AG08396 (cell line): ENCODE measurements around the gene TSGA10IP.
A peak's percentile ranks its signal among the peaks of the same experiment; 100 is the strongest.

ENCODE experiments used
- DNase-seq: peaks from one replicate; pipeline ENCODE4 v3.0.0; 2012; ENCODE audit warnings: low spot score, mixed read lengths

Gene TSGA10IP

GRCh38 chr11:65976216-65977176 lies 31.2 kb downstream of the TSGA10IP start:
- DNase-seq = no peak

DNA sequence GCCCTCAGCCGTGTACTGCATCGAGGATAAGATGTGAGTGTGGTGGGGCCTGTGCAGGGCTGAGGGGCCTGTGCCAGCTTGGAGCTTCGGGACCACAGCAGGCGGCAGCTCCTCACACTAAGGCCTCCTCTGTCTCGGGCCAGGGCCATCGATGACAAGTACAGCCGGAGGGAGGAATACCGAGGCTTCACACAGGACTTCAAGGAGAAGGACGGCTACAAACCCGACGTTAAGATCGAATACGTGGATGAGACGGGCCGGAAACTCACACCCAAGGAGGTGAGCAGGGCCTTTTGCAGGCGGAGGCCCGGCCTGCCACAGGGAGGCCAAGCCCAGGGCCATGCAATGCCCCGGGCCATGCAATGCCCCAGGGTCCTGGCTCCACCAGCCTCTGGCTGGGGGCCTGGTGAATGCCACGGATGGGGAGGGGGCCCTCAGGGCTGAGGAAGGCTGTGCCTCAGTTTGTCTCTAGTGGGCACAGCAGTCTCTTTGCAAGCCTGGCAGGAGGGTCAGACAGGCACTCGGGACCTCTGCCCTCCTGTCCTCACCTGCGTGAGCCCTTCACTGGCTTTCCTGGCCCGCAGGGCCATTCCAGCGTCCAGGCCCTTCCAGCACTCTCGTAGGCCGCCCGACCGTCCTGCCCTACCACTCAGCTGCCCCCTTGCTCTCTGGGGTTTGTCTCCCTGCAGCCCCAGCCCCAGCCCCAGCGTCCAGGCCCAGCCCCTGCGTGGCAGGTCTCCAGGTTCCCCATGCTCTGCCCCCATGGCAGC lies 32.5 kb downstream of the TSGA10IP start:
- no peak for DNase-seq

DNA sequence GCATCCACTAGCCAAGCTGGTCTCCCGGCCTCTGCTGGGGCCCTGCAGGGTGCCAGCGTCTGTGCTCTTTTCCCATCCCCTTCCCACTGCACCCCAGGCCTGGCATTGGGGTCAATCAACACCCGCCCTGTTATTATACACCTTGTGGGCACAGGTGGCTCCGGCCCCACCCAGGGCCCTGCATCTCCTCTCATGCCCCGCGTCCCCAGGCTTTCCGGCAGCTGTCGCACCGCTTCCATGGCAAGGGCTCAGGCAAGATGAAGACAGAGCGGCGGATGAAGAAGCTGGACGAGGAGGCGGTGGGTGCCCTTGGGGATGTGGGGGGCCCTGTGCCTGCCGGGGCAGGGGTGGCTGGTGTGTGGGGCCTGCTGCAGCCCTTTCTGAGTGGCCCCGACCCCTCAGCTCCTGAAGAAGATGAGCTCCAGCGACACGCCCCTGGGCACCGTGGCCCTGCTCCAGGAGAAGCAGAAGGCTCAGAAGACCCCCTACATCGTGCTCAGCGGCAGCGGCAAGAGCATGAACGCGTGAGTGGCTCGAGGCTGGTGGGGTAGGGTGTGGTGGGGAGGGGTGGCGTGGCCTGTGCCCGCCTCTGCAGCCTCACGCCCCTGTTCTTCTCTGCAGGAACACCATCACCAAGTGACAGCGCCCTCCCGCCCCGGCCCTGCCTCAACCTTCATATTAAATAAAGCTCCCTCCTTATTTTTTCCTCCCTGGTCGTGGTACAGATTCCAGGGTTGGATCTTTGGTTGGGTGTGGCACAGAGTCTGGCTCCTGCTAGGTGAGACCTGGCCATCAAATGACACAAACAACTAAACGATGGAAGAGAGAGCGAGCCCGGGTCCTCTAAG lies 33.3 kb downstream of the TSGA10IP start:
- DNase-seq = no peak

DNA sequence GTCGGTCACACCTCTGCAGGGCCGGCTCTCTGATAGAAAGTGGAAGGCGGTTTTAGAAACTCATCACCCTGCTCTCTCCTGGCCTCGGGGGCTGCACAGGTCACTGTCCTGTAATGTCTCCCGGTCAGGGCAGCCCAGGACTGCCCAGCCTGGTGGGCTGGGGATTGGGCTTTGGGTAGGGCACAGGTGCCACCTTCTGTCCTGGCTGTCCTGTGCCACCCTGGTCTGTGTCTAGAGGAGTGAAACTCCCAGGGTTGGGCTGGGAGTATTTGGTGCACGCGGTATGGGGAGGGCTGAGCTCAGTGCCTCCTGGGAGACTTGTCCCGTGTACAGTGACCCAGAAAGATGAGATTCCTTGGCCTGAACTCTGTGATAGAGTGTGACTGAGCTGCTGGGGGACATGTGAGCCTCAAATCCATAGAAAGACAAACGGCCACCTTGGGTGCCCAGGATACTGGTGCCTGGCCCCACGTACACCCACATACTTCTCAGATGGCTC lies 34.0 kb downstream of the TSGA10IP start:
- no peak for DNase-seq

GRCh38 chr11:65981101-65981740 lies 35.9 kb downstream of the TSGA10IP start:
- no peak for DNase-seq

- no peak for DNase-seq
Measured at GRCh38 chr11:65981972-65982823, 36.9 kb downstream of the TSGA10IP start.

DNA sequence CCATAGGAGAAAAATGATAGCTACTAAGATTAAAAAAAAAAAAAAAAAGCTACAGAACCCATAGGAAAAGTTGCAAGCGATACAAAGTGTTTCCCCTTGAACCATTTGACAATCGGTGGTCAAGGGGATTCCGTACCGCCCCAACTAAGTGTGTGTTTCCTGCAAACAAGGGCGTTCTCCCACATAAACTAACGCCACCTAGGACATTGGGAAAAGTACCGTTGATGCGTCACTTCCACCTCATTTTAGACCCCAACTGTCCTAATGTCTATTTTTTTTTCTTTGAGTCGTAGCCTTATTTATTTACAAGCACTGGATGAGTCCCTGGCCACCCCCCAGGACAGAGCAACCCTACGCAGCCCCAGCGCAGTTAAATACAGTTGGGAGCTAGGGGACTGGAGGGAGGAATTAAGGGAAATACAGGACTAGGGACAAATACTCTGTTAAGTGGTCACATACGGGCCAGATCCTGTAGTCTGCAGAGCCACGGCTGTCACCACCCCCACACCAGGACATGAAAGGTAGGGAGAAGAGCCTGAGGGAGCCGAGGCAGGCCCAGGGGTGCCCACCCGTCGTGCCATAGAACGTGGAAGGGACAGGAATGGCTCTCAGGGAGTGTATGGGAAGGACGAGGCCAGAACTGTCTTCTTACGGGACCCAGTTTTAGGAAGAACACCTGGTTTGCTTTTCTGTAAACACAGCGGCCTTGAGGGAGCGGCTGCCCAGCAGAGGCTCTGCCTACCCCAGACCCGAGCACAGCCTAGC lies 37.7 kb downstream of the TSGA10IP start:
- DNase-seq = no peak

DNA sequence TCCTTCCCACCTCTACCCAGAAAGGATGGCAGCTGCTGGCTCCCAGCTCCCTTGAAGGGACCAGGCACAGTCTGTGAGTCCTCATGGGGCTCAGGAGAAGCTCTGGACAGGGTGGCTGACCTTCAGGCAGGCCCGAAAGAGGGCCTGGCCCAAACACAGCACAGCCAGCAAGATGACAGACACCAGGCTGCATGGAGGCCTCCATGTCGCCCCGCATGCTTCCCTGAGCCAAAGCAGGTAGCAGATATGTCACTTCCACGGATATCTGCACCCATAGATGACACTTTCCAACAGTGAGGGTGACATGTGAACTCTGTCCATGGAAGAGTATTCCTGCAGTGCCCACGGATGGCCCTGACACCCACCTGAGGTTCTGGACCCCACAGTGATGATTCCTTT lies 38.3 kb downstream of the TSGA10IP start:
- no peak for DNase-seq

- no peak for DNase-seq
Measured at GRCh38 chr11:65987336-65987735, 42.1 kb downstream of the TSGA10IP start.

DNA sequence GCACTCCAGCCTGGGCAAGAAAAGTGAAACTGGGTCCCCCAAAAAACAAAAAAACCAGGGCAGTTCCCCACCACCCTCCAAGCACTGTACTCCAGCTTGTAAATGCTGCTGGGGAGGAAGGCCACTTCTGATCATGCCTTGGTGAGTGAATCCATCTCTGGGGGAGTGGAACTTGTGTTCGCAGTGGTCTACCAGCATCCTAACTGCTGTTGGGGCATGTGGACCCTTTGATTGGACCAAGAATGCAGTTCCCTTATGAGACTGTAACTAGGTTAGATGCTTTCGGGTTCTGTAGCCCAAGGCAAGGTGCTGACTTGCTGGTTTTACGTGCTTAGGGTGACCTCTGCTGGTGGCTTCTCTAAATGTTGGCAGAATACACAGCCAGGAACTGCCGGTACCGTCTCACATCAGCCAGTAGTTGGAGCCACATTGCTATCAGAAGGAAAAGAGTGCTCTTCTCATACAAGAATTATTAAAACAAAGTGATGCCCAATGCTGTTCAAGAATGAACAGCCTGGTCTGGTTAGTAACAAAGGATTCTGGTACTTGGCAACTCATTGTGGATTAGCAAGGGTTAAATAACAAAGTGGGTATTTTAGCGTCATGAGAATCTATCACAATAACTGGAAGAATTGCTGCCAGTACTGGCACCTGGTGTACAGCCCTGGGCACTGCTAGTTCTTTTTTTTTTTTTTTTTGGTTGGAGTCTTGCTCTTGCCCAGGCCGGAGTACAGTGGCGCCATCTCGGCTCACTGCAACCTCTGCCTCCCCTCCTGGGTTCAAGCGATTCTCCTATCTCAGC lies 43.7 kb downstream of the TSGA10IP start:
- DNase-seq = peak; percentile 89

GRCh38 chr11:65992056-65992455 lies 46.8 kb downstream of the TSGA10IP start:
- DNase-seq = no peak

DNA sequence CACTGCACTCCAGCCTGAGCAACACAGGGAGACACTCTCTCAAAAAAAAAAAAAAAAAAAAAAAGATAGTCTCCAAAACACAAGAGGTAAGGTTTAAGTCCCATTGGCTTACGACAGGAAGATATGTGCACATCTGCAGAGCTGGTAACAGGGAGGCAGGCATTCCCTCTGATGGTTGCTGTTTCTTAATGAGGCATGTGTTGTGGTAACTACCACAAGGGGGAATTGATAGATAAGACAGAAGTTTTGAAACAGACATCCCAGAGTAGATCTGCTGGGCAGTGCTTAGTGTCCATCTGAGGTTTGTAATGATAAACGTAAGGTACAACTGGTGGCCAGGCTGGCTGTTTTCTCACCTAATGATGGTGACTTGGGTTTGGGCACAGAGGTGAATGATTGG lies 52.0 kb downstream of the TSGA10IP start:
- DNase-seq = no peak

DNA sequence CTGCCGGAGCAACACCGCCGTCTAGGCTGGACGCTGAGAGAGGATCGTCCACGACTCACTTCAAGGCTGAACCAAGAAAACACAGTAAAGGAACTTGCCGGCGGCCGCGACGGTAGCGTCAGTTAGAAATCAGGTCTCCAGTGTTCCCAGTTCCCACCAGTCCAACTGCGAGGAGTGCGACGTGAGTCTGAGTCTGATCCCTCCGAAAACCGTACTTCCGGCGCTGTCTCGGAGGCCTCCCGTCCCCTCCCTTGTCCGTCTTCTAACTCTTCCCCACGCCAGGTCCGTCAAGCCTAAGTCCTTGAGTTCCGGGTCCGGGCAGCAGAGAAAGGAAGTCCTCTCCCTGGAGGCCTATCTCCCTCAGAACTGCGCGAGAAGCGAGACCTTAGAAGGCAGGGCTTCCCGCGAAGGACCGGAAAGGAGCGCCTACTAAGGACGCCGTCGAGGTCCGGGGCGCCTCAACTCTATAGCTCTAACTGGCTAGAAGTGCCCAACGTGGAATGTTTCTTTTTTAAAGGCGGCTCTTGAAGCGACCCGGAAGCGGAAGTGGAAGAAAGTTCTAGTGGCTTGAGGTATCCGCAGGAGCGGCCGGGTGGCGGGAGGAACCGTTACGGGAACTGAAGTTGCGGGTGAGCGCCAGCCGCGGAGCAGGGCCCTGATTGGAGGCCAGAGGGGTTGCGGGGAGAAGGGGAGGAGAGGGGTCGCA lies 56.8 kb downstream of the TSGA10IP start, which contains the start of the genes BANF1 and EIF1AD:
TSS of gene BANF1 (plus strand) at position 562 of the 706 bp plus-strand sequence. CDS start 748 bp downstream, outside the sequence.
TSS of gene EIF1AD (minus strand) at position 216 of the 706 bp plus-strand sequence. CDS start 1,768 bp downstream, outside the sequence.
- peak; percentile 93 for DNase-seq

GRCh38 chr11:66002648-66003225 lies 57.5 kb downstream of the TSGA10IP start:
- peak; percentile 80 for DNase-seq

GRCh38 chr11:66003291-66003690 lies 58.0 kb downstream of the TSGA10IP start:
- DNase-seq = no peak

GRCh38 chr11:66004186-66004585 lies 58.9 kb downstream of the TSGA10IP start:
- DNase-seq = no peak

- no peak for DNase-seq
Measured at GRCh38 chr11:66006134-66006890, 61.0 kb downstream of the TSGA10IP start.
